Motor neuron (in vitro differentiated cells): ENCODE results near the gene XCR1. TPM values are rescaled to one million over a fixed set of nuclear protein-coding genes. Genes with fewer than 3 reads are reported as not detected.

Experiments
- ATAC-seq, 8 experiments: fragments of 200-7000 bp; cut with Tn5 transposase; replicated peaks in 6 of 8; 2 replicates each; pipeline ENCODE4 v1.8.0; 2021; ENCODE audit warnings: mild to moderate bottlenecking in 8 of 8, moderate library complexity in 8 of 8
- H3K27ac ChIP-seq, 2 donors: fragments of 250-450 bp; sonication (Bioruptor Pico); 2 replicates each; pipeline ENCODE4 v1.9.0; 2021; ENCODE audit warnings: antibody characterized with exemption in 2 of 2, mild to moderate bottlenecking in 2 of 2, moderate library complexity in 1 of 2
- H3K4me1 ChIP-seq, 2 donors: fragments of 250-450 bp; sonication (Bioruptor Pico); replicated peaks in 1 of 2; 2 replicates each; pipeline ENCODE4 v1.6.1; 2021; ENCODE audit warnings: antibody characterized with exemption in 2 of 2, mild to moderate bottlenecking in 2 of 2, moderate library complexity in 1 of 2
- H3K4me3 ChIP-seq, 5 donors: fragments of 250-450 bp; sonication (Bioruptor Pico); 2 replicates each; pipeline ENCODE4 v1.9.0; 2021; ENCODE audit warnings: antibody characterized with exemption in 5 of 5, mild to moderate bottlenecking in 5 of 5, moderate library complexity in 4 of 5
- WGBS, 10 experiments: fragments of 450-650 bp; shearing (Covaris generic); methylation state at CpG; one replicate each; pipeline ENCODE4 v1.0.0; 2022; 5-methylcytosine and 5-hydroxymethylcytosine counted together
- in situ Hi-C, 9 experiments: fragments of 400-800 bp; cut with MboI; loops; one replicate each; pipeline ENCODE4 v1.15.0; 2021; ENCODE audit warnings: low sequenced_read_pairs in 9 of 9, low pct_unique_long_range_greater_than_20kb in 2 of 9; ENCODE audit not compliant: unreplicated experiment in 9 of 9
- total RNA-seq, 8 experiments: library from RNA; unstranded; fragments of 300-600 nt; gene quantifications; 2 replicates each; pipeline versions ENCODE4 v1.2.3 to v1.2.4, GENCODE V29; 2022

Gene XCR1
- total RNA-seq, 8 experiments from 2014 or later: 0.04 to 0.71 (median 0.18) TPM; not detected in 2

GRCh38 chr3:45981346-45982074 is 45.8 kb downstream of the XCR1 start:
- ATAC-seq: peak in 2 of 8 experiments; percentile 66 to 75
- 17 to 100% (median 89%) methylated on average over 1 to 2 of the region's 2 CpGs; no CpG with 5 or more reads in 4 of the 10 experiments for whole genome bisulfite sequencing, 10 experiments
- in situ Hi-C loops: no loop called here
- no peak overlapping the region for H3K4me3 ChIP-seq
- H3K27ac ChIP-seq: no peak overlapping the region
- H3K4me1 ChIP-seq: no peaks in the 10 kb centered on the region

- Histone ChIP-seq H3K27ac (no peak overlapping the region), H3K4me1 (no peaks in the 10 kb centered on the region), H3K4me3 (no peak overlapping the region)
- 92 to 100% (median 100%) methylated on average over 1 to 2 of the region's 2 CpGs; no CpG with 5 or more reads in 5 of the 10 experiments for WGBS, 10 experiments
- in situ Hi-C loops: no loop called here
- no peak for ATAC-seq
These were observed 46.5 kb downstream of the XCR1 start for GRCh38 chr3:45980819-45981218.

- 67 to 100% (median 92%) methylated on average over 1 to 7 of the region's 7 CpGs for WGBS, 10 experiments
- in situ Hi-C loops: no loop called here
- Histone ChIP-seq H3K27ac (no peak overlapping the region), H3K4me1 (no peaks in the 10 kb centered on the region), H3K4me3 (no peak overlapping the region)
- no peak for ATAC-seq
These were observed 47.0 kb downstream of the XCR1 start for GRCh38 chr3:45980229-45980813.

GRCh38 chr3:45979378-45979777 is 47.9 kb downstream of the XCR1 start:
- in situ Hi-C loops: no loop called here
- WGBS, 10 experiments: 71 to 100% (median 97%) methylated on average over 1 to 4 of the region's 4 CpGs; no CpG with 5 or more reads in 2 of the 10 experiments
- ATAC-seq: no peak
- no peaks in the 10 kb centered on the region for H3K4me1 ChIP-seq
- no peak overlapping the region for H3K4me3 ChIP-seq
- H3K27ac ChIP-seq: no peak overlapping the region

- ATAC-seq: no peak
- H3K4me3 ChIP-seq: no peak overlapping the region
These were observed 49.1 kb downstream of the XCR1 start for GRCh38 chr3:45978006-45978761.

GRCh38 chr3:45976191-45977091 is 50.8 kb downstream of the XCR1 start:
- Histone ChIP-seq H3K4me1 (no peaks in the 10 kb centered on the region), H3K4me3 (no peak overlapping the region), H3K27ac (no peak overlapping the region)
- no peak for ATAC-seq
- WGBS, 10 experiments: 72 to 100% (median 90%) methylated on average over 2 to 6 of the region's 6 CpGs; no CpG with 5 or more reads in 3 of the 10 experiments
- in situ Hi-C loops: no loop called here

More at GRCh38 chr3:45978006-45978761, 49.1 kb downstream of the XCR1 start:
- Histone ChIP-seq H3K4me1 (no peaks in the 10 kb centered on the region), H3K27ac (no peak overlapping the region)
- WGBS, 10 experiments: 54 to 100% (median 90%) methylated on average over 1 to 4 of the region's 5 CpGs; no CpG with 5 or more reads in 1 of the 10 experiments
- in situ Hi-C loops: no loop called here

- Histone ChIP-seq H3K4me1 (no peaks in the 10 kb centered on the region), H3K27ac (no peak overlapping the region), H3K4me3 (no peak overlapping the region)
- no peak for ATAC-seq
- in situ Hi-C loops: no loop called here
- 60 to 96% (median 76%) methylated on average over 1 to 3 of the region's 5 CpGs; no CpG with 5 or more reads in 6 of the 10 experiments for WGBS, 10 experiments
These were observed 51.6 kb downstream of the XCR1 start for GRCh38 chr3:45975686-45976085.

- H3K4me1 ChIP-seq: no peaks in the 10 kb centered on the region
- WGBS, 10 experiments: 75 to 100% (median 90%) methylated on average over 2 of the region's 4 CpGs; no CpG with 5 or more reads in 6 of the 10 experiments
These were observed 52.6 kb downstream of the XCR1 start for GRCh38 chr3:45974686-45975085.

GRCh38 chr3:45972534-45973402 is 54.5 kb downstream of the XCR1 start:
- H3K4me3 ChIP-seq: no peak overlapping the region
- WGBS, 10 experiments: 32 to 100% (median 88%) methylated on average over 1 to 5 of the region's 6 CpGs; no CpG with 5 or more reads in 1 of the 10 experiments
- no peak overlapping the region for H3K27ac ChIP-seq
- H3K4me1 ChIP-seq: no peaks in the 10 kb centered on the region
- in situ Hi-C loops: no loop called here
- ATAC-seq: peak in 1 of 8 experiments; percentile 57

More at GRCh38 chr3:45974686-45975085, 52.6 kb downstream of the XCR1 start:
- H3K27ac ChIP-seq: no peak overlapping the region
- in situ Hi-C loops: no loop called here
- no peak overlapping the region for H3K4me3 ChIP-seq
- no peak for ATAC-seq

GRCh38 chr3:45969953-45970352 is 57.3 kb downstream of the XCR1 start:
- WGBS, 10 experiments: 79 to 100% (median 100%) methylated on average over 1 to 3 of the region's 3 CpGs; no CpG with 5 or more reads in 4 of the 10 experiments
- no peak for ATAC-seq
- H3K27ac ChIP-seq: no peak overlapping the region
- no peak overlapping the region for H3K4me3 ChIP-seq
- in situ Hi-C loops: no loop called here
- no peaks in the 10 kb centered on the region for H3K4me1 ChIP-seq

GRCh38 chr3:45969116-45969515 is 58.2 kb downstream of the XCR1 start:
- 0 to 100% (median 59%) methylated on average over 1 to 3 of the region's 3 CpGs; no CpG with 5 or more reads in 2 of the 10 experiments for WGBS, 10 experiments
- H3K4me1 ChIP-seq: no peaks in the 10 kb centered on the region
- H3K27ac ChIP-seq: no peak overlapping the region
- peak in 3 of 8 experiments; percentile 77 to 82 (median 78) for ATAC-seq
- H3K4me3 ChIP-seq: no peak overlapping the region
- in situ Hi-C loops: no loop called here
